ENCODE data around the gene PPP4R4.

DNA sequence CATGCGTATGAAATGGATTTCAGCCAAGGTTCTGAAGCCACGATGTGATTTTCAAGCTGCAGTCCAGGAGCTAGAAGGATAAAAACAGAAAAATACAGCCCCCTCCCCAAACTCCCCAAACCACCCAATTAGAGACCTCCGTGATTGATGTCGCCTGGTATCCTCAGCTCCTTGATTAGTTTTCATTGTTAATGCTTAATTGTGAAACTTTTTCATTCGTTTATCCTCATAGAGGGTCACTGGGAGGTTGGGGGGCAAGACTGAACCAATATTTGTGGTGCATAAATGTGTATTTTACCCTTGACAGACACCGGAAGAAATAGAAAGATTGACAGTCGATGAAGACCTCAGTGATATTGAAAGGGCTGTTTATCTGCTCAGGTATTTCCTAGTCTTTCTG lies 1.6 kb downstream of the PPP4R4 start:
- TF ChIP-seq GATA2 (IDR thresholded peaks at IDR 0.05; ENCODE audit: low read depth, low read length), result no peak
- TF ChIP-seq GATA3 (IDR thresholded peaks at IDR 0.05; ENCODE audit: low read depth, low read length), result no peak

Measured in SH-SY5Y (cell line).